Endothelial cell of umbilical vein (primary cell): Measurements from ENCODE around the gene PMVK. TPM values are rescaled to one million over a fixed set of nuclear protein-coding genes. Genes with fewer than 3 reads are reported as not detected.

Experiments
- BruUV-seq: library from RNA; stranded (reverse); fragments of 400-500 nt; replicated peaks from 2 replicates; lab custom pipeline; 2021; lab: Mats Ljungman, UMichigan
- CTCF ChIA-PET: fragments of 300-600, 350-600 bp; sonication (Branson Sonifier 250); formaldehyde crosslinking; loops from one replicate; lab custom pipeline; 2021; ENCODE audit warnings: antibody characterized with exemption, inconsistent platforms; lab: Charles Lee
- POLR2A ChIA-PET: fragments of 300-600, 350-600 bp; sonication (Branson Sonifier 250); formaldehyde crosslinking; loops from one replicate; lab custom pipeline; 2021; ENCODE audit warnings: antibody characterized with exemption, inconsistent platforms; lab: Charles Lee
- DNase-seq: peaks from one replicate; pipeline ENCODE4 v3.0.0-alpha.2; 2011; ENCODE audit warnings: low read depth, low spot score
- FAIRE-seq: peaks from 2 replicates; lab custom pipeline; 2011; peaks lifted over from hg19 to GRCh38; lab: Jason Lieb, UNC
- H2AFZ ChIP-seq: 2 replicates; pipeline ENCODE4 v1.6.0; 2012; ENCODE audit warnings: low read depth, low read length, control low read depth, inconsistent platforms
- H3K27ac ChIP-seq: 2 replicates; pipeline ENCODE4 v1.5.1; 2011; ENCODE audit warnings: low read depth, mild to moderate bottlenecking, control low read depth, low read length, moderate library complexity; ENCODE audit not compliant: insufficient read depth
- H3K27me3 ChIP-seq, 2 experiments: 2 replicates each; pipeline versions ENCODE4 v1.6.0 to v1.6.1; 2011; ENCODE audit warnings: low read length in 2 of 2, mixed read lengths in 1 of 2; ENCODE audit not compliant: control insufficient read depth in 2 of 2, insufficient read depth in 2 of 2
- H3K36me3 ChIP-seq, 2 experiments: 2 replicates in 1 of 2; 3 replicates in 1 of 2; pipeline ENCODE4 v1.5.1; 2011; ENCODE audit warnings: low read length in 2 of 2, mild to moderate bottlenecking in 1 of 2, moderate library complexity in 1 of 2; ENCODE audit not compliant: control insufficient read depth in 2 of 2, insufficient read depth in 2 of 2; ENCODE audit errors: extremely low read depth in 1 of 2
- H3K4me1 ChIP-seq: 3 replicates; pipeline ENCODE4 v1.5.1; 2011; ENCODE audit warnings: mild to moderate bottlenecking, low read length; ENCODE audit not compliant: control insufficient read depth, insufficient read depth; ENCODE audit errors: extremely low read depth
- H3K4me2 ChIP-seq: 2 replicates; pipeline ENCODE4 v1.6.1; 2011; ENCODE audit warnings: low read length, control low read depth, mixed read lengths; ENCODE audit not compliant: insufficient read depth
- H3K4me3 ChIP-seq, 3 experiments: fragments of 200-600 bp in 1 of 3; sonication (generic), shearing (Covaris generic) in 1 of 3; replicated peaks in 1 of 3; 2 replicates each; pipeline ENCODE4 v1.5.1; 2011 to 2016; ENCODE audit warnings: control low read depth in 3 of 3, low read length in 3 of 3, mild to moderate bottlenecking in 2 of 3, inconsistent platforms in 1 of 3, low read depth in 1 of 3, moderate library complexity in 1 of 3; ENCODE audit not compliant: insufficient read depth in 1 of 3
- H3K79me2 ChIP-seq: 2 replicates; pipeline ENCODE4 v1.6.0; 2012; ENCODE audit warnings: low read length, inconsistent platforms; ENCODE audit not compliant: control insufficient read depth, insufficient read depth
- H3K9ac ChIP-seq: replicated peaks from 2 replicates; pipeline ENCODE3; 2011; ENCODE audit warnings: low read length, control low read depth; ENCODE audit not compliant: insufficient read depth; ENCODE audit errors: extremely low read depth
- H3K9me1 ChIP-seq: replicated peaks from 3 replicates; pipeline ENCODE4 v1.6.0; 2011; ENCODE audit warnings: mild to moderate bottlenecking, low read length; ENCODE audit not compliant: control insufficient read depth, insufficient read depth; ENCODE audit errors: extremely low read depth
- H3K9me3 ChIP-seq: replicated peaks from 2 replicates; pipeline ENCODE4 v1.5.1; 2012; ENCODE audit warnings: low read length, inconsistent platforms; ENCODE audit not compliant: control insufficient read depth, insufficient read depth
- H4K20me1 ChIP-seq: replicated peaks from 2 replicates; pipeline ENCODE3; 2011; ENCODE audit warnings: mild to moderate bottlenecking, low read length; ENCODE audit not compliant: control insufficient read depth, insufficient read depth; ENCODE audit errors: extremely low read depth
- EZH2 ChIP-seq: IDR thresholded peaks from 2 replicates; pipeline ENCODE4 v1.6.1; 2012; ENCODE audit warnings: borderline replicate concordance, low read depth, mild to moderate bottlenecking, moderate library complexity, low read length, inconsistent platforms; ENCODE audit not compliant: severe bottlenecking
- FOS ChIP-seq: IDR thresholded peaks from 2 replicates; pipeline ENCODE4 v1.6.1; 2011; ENCODE audit warnings: mild to moderate bottlenecking, low read length, moderate library complexity, borderline replicate concordance; ENCODE audit not compliant: insufficient read depth
- GATA2 ChIP-seq: IDR thresholded peaks from 2 replicates; pipeline ENCODE4 v1.7.0; 2011; ENCODE audit warnings: low read depth, mild to moderate bottlenecking, moderate library complexity, mixed read lengths, low read length; ENCODE audit not compliant: insufficient read length, insufficient read depth
- JUN ChIP-seq: IDR thresholded peaks from 2 replicates; pipeline ENCODE4 v1.6.1; 2011; ENCODE audit warnings: borderline replicate concordance, low read depth; ENCODE audit not compliant: insufficient read length, insufficient read depth
- MYC ChIP-seq: IDR thresholded peaks from one replicate; pipeline ENCODE4 v1.6.1; 2011; ENCODE audit warnings: mild to moderate bottlenecking, low read depth, low read length
- POLR2A ChIP-seq: IDR thresholded peaks from 2 replicates; pipeline ENCODE4 v1.6.1; 2012; ENCODE audit warnings: low read depth, mild to moderate bottlenecking, control low read depth, low read length
- POLR2AphosphoS5 ChIP-seq: IDR thresholded peaks from 2 replicates; pipeline ENCODE4 v1.6.1; 2012; ENCODE audit warnings: low read depth, mild to moderate bottlenecking, control low read depth, low read length, moderate library complexity; ENCODE audit not compliant: insufficient read depth
- dilution Hi-C: fragments of 300-500 bp; cut with MboI; formaldehyde crosslinking; loops from one replicate; pipeline ENCODE4 v1.15.0; 2019; ENCODE audit warnings: low sequenced_read_pairs; ENCODE audit not compliant: extremely low pct_ligation_motif_present
- intact Hi-C: fragments of 100-400 bp; cut with micrococcal nuclease; formaldehyde crosslinking; loops from one replicate; pipeline ENCODE4 v1.10.0; 2022
- polyA plus RNA-seq, 4 experiments: library from polyadenylated mRNA; depleted of rRNA in 3 of 4; stranded (reverse) in 3 of 4; unstranded in 1 of 4; fragments of >200 nt; gene quantifications; 2 replicates each; pipeline versions ENCODE4 v1.2.1 to v1.2.3, GENCODE V29; 2011 to 2012; ENCODE audit warnings: missing spikeins in 1 of 4
- total RNA-seq: library from RNA; stranded (reverse); gene quantifications from 2 replicates; pipeline ENCODE4 v1.2.3, GENCODE V29; 2021
- TF ChIP-seq, protein P1 (sequence below), 2 donors: IDR thresholded peaks; 1 replicate in 1 of 2; 2 replicates in 1 of 2; pipeline ENCODE4 v1.5.1; 2011; ENCODE audit warnings: low read length in 2 of 2, mild to moderate bottlenecking in 2 of 2, moderate library complexity in 2 of 2, control low read depth in 1 of 2, inconsistent platforms in 1 of 2, low read depth in 1 of 2; ENCODE audit not compliant: insufficient read depth in 1 of 2; ENCODE audit errors: extremely low read depth in 1 of 2
- TF ChIP-seq, protein P2 (sequence below): IDR thresholded peaks from 2 replicates; pipeline ENCODE4 v1.6.1; 2011; ENCODE audit not compliant: insufficient read depth, insufficient read length

Gene PMVK
- total and polyA plus RNA-seq, 2 donors (not counting 3 experiments of a cell fraction or from before 2014, with no cell fraction given): 22.6 to 32.7 TPM

DNA sequence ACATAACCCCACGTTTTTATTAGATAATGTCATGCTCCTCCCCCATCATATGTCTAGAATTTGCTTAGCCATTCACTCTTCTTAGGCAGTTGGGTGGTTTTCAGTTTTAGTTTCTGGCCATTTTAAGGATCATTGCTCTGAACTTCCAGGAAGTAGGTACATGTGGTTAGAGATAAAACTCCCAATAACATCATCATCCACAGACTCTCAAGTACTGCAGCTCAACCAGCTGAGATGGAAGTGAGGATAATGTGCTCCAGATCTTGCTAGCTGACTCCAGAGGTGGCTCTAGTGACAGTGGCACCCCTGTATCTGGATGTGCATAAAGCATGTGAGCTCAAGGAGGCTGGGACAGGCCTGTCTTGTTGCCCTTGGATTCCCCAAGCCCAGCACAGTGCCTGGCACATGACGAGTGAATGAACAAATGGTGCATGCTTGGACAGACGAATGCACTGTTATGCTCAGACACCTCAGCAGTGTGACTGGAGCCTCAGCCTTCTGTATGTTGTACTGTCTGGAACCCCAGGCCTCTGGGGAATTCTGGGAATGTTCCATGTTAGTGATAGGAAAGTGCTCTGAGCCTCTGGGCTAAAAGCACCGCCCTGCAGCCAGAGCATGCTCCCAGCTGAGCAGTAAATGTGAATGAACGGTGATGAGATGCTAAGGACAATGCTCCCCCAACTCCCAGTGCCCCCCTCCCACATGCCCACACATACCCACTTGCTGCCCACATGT, 50.1 kb downstream of the PMVK start:
- POLR2A ChIA-PET: no interaction called here
- dilution Hi-C loops (no loop called here), intact Hi-C loops (no loop called here)
- Histone ChIP-seq H3K4me2 (no peak overlapping the region), H3K9ac (no peak overlapping the region), H3K4me1 (peaks cover 18% of the 10 kb centered on the region), H3K36me3 (no peaks in the 10 kb centered on the region), H3K27ac (no peak overlapping the region), H2AFZ (no peak overlapping the region), H3K9me3 (no peaks in the 10 kb centered on the region), H3K79me2 (no peaks in the 10 kb centered on the region), H3K27me3 (peaks cover 0 to 6% of the 10 kb centered on the region in 2 experiments), H4K20me1 (no peaks in the 10 kb centered on the region), H3K4me3 (no peak overlapping the region), H3K9me1 (no peaks in the 10 kb centered on the region)
- no TSS peak for BruUV-seq
- no peak for TF ChIP-seq POLR2AphosphoS5
- TF ChIP-seq JUN: no peak
- TF ChIP-seq GATA2: no peak
- no peak for TF ChIP-seq MYC
- TF ChIP-seq, protein P1, sequence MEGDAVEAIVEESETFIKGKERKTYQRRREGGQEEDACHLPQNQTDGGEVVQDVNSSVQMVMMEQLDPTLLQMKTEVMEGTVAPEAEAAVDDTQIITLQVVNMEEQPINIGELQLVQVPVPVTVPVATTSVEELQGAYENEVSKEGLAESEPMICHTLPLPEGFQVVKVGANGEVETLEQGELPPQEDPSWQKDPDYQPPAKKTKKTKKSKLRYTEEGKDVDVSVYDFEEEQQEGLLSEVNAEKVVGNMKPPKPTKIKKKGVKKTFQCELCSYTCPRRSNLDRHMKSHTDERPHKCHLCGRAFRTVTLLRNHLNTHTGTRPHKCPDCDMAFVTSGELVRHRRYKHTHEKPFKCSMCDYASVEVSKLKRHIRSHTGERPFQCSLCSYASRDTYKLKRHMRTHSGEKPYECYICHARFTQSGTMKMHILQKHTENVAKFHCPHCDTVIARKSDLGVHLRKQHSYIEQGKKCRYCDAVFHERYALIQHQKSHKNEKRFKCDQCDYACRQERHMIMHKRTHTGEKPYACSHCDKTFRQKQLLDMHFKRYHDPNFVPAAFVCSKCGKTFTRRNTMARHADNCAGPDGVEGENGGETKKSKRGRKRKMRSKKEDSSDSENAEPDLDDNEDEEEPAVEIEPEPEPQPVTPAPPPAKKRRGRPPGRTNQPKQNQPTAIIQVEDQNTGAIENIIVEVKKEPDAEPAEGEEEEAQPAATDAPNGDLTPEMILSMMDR (IDR thresholded peaks at IDR 0.05; ENCODE audit: extremely low read depth in 1 of 2, insufficient read depth in 1 of 2, low read depth in 1 of 2, low read length in 2 of 2): no peak
- no peak for TF ChIP-seq POLR2A
- no peak for TF ChIP-seq FOS
- TF ChIP-seq EZH2: no peak
- TF ChIP-seq, protein P2, sequence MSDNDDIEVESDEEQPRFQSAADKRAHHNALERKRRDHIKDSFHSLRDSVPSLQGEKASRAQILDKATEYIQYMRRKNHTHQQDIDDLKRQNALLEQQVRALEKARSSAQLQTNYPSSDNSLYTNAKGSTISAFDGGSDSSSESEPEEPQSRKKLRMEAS: no peak
- no peak for FAIRE-seq
- CTCF ChIA-PET: no interaction called here
- no peak for DNase-seq
